Loucy (cell line): ENCODE data around the gene PELO.

Experiments
- H2AFZ ChIP-seq: fragments of 200-600 bp; sonication (generic); 2 replicates; pipeline ENCODE4 v1.6.0; 2016; ENCODE audit warnings: antibody characterized with exemption, mild to moderate bottlenecking, low read length, moderate library complexity
- H3F3A ChIP-seq: fragments of 200-600 bp; 2 replicates; pipeline ENCODE4 v1.6.0; 2016; ENCODE audit warnings: antibody characterized with exemption, low read depth, mild to moderate bottlenecking
- H3K27me3 ChIP-seq: fragments of 200-600 bp; sonication (generic); 2 replicates; pipeline ENCODE4 v1.6.1; 2014; ENCODE audit warnings: low read length, mild to moderate bottlenecking; ENCODE audit not compliant: insufficient read depth, poor library complexity, severe bottlenecking
- H3K36me3 ChIP-seq: fragments of 200-600 bp; sonication (generic); 2 replicates; pipeline ENCODE4 v1.6.1; 2016; ENCODE audit warnings: low read length; ENCODE audit not compliant: insufficient read depth
- H3K4me1 ChIP-seq: fragments of 200-600 bp; sonication (generic); 2 replicates; pipeline ENCODE4 v1.5.1; 2014; ENCODE audit warnings: low read length, mild to moderate bottlenecking; ENCODE audit not compliant: insufficient read depth, poor library complexity, severe bottlenecking
- H3K4me2 ChIP-seq: fragments of 200-600 bp; sonication (generic); 2 replicates; pipeline ENCODE4 v1.6.0; 2014; ENCODE audit warnings: antibody characterized with exemption, low read length, low read depth, mild to moderate bottlenecking; ENCODE audit not compliant: poor library complexity, severe bottlenecking
- H3K4me3 ChIP-seq: fragments of 200-600 bp; sonication (generic); 2 replicates; pipeline ENCODE4 v1.5.1; 2014; ENCODE audit warnings: low read length, mild to moderate bottlenecking, mixed read lengths; ENCODE audit not compliant: poor library complexity, severe bottlenecking
- H3K79me2 ChIP-seq: fragments of 200-600 bp; sonication (generic); 2 replicates; pipeline ENCODE4 v1.6.1; 2014; ENCODE audit warnings: low read length; ENCODE audit not compliant: insufficient read depth
- H3K9ac ChIP-seq: fragments of 200-600 bp; sonication (generic); 2 replicates; pipeline ENCODE4 v1.6.0; 2014; ENCODE audit warnings: mild to moderate bottlenecking, low read depth, low read length, moderate library complexity; ENCODE audit not compliant: poor library complexity, severe bottlenecking
- H3K9me2 ChIP-seq: fragments of 200-600 bp; sonication (generic); replicated peaks from 2 replicates; pipeline ENCODE4 v1.6.1; 2016; ENCODE audit warnings: low read depth, low read length, mixed read lengths
- H3K9me3 ChIP-seq: fragments of 200-600 bp; sonication (generic); 2 replicates; pipeline ENCODE4 v1.6.1; 2014; ENCODE audit warnings: mild to moderate bottlenecking, antibody characterized with exemption, low read length, low read depth; ENCODE audit not compliant: insufficient read depth
- H4K20me1 ChIP-seq: fragments of 200-600 bp; sonication (generic); 2 replicates; pipeline ENCODE4 v1.6.0; 2014; ENCODE audit warnings: antibody characterized with exemption, low read length, mild to moderate bottlenecking; ENCODE audit not compliant: insufficient read depth, poor library complexity, severe bottlenecking
- CTCF ChIP-seq: fragments of 200-600 bp; sonication (generic); conservative IDR thresholded peaks from 2 replicates; pipeline ENCODE4 v1.5.1; 2014; ENCODE audit warnings: mild to moderate bottlenecking, antibody characterized with exemption, low read length
- EZH2phosphoT487 ChIP-seq: fragments of 200-600 bp; IDR thresholded peaks from 2 replicates; pipeline ENCODE4 v1.6.1; 2018; ENCODE audit warnings: antibody characterized with exemption, mild to moderate bottlenecking, moderate library complexity, borderline replicate concordance

Gene PELO

GRCh38 chr5:52759331-52759730 is 28.4 kb upstream of the PELO start:
- Histone ChIP-seq H3K9me3 (no peaks in the 10 kb centered on the region), H2AFZ (no peak overlapping the region), H3K9ac (no peak overlapping the region), H3K9me2 (no peaks in the 10 kb centered on the region), H3F3A (no peaks in the 10 kb centered on the region), H3K4me3 (no peak overlapping the region), H3K4me2 (no peak overlapping the region), H4K20me1 (no peaks in the 10 kb centered on the region), H3K4me1 (no peaks in the 10 kb centered on the region), H3K36me3 (no peaks in the 10 kb centered on the region), H3K79me2 (no peaks in the 10 kb centered on the region), H3K27me3 (no peaks in the 10 kb centered on the region)
- no peak for TF ChIP-seq CTCF
- TF ChIP-seq EZH2phosphoT487: no peak

GRCh38 chr5:52760695-52761366 is 26.9 kb upstream of the PELO start:
- Histone ChIP-seq H3K4me2 (no peak overlapping the region), H3F3A (no peaks in the 10 kb centered on the region), H3K36me3 (no peaks in the 10 kb centered on the region), H3K4me3 (no peak overlapping the region), H3K9me2 (no peaks in the 10 kb centered on the region), H3K27me3 (no peaks in the 10 kb centered on the region), H3K4me1 (no peaks in the 10 kb centered on the region), H4K20me1 (no peaks in the 10 kb centered on the region), H3K79me2 (no peaks in the 10 kb centered on the region), H3K9me3 (no peaks in the 10 kb centered on the region), H3K9ac (no peak overlapping the region), H2AFZ (no peak overlapping the region)
- TF ChIP-seq CTCF: no peak
- no peak for TF ChIP-seq EZH2phosphoT487

- H3K79me2 ChIP-seq: no peaks in the 10 kb centered on the region
- H3K9me2 ChIP-seq: no peaks in the 10 kb centered on the region
- no peak overlapping the region for H3K9ac ChIP-seq
- no peaks in the 10 kb centered on the region for H3F3A ChIP-seq
- H3K4me2 ChIP-seq: no peak overlapping the region
- no peak for TF ChIP-seq CTCF
- H3K9me3 ChIP-seq: no peaks in the 10 kb centered on the region
- H3K4me1 ChIP-seq: peaks cover 13% of the 10 kb centered on the region
- no peaks in the 10 kb centered on the region for H4K20me1 ChIP-seq
- H3K27me3 ChIP-seq: no peaks in the 10 kb centered on the region
- no peak overlapping the region for H2AFZ ChIP-seq
- no peak overlapping the region for H3K4me3 ChIP-seq
- H3K36me3 ChIP-seq: no peaks in the 10 kb centered on the region
Observed at GRCh38 chr5:52767217-52767743, 20.4 kb upstream of the PELO start.
